Keratinocyte (primary cell): ENCODE results near the gene ARID3A. TPM values are rescaled to one million over a fixed set of nuclear protein-coding genes. Genes with fewer than 3 reads are reported as not detected.
A peak's percentile ranks its signal among the peaks of the same experiment; 100 is the strongest.

ENCODE experiments used
- DNase-seq: peaks from one replicate; pipeline ENCODE4 v3.0.0-alpha.2; 2011; ENCODE audit warnings: low read depth, missing footprints, low spot score
- FAIRE-seq: peaks from 2 replicates; lab custom pipeline; 2011; peaks lifted over from hg19 to GRCh38; lab: Jason Lieb, UNC
- H2AFZ ChIP-seq: 2 replicates; pipeline ENCODE4 v1.6.0; 2012; ENCODE audit warnings: low read length, control low read depth, inconsistent platforms; ENCODE audit not compliant: control insufficient read depth
- H3K27ac ChIP-seq: 2 replicates; pipeline ENCODE4 v1.5.1; 2011; ENCODE audit warnings: low read length; ENCODE audit not compliant: control insufficient read depth, insufficient read depth
- H3K27me3 ChIP-seq: 3 replicates; pipeline ENCODE4 v1.6.0; 2011; ENCODE audit warnings: low read length; ENCODE audit not compliant: control insufficient read depth, insufficient read depth; ENCODE audit errors: extremely low read depth
- H3K36me3 ChIP-seq, 2 experiments: 2 replicates in 1 of 2; 3 replicates in 1 of 2; pipeline ENCODE4 v1.5.1; 2011; ENCODE audit warnings: low read length in 2 of 2, mild to moderate bottlenecking in 1 of 2; ENCODE audit not compliant: control insufficient read depth in 2 of 2, insufficient read depth in 2 of 2; ENCODE audit errors: extremely low read depth in 1 of 2
- H3K4me1 ChIP-seq: 3 replicates; pipeline ENCODE4 v1.5.1; 2011; ENCODE audit warnings: low read length; ENCODE audit not compliant: control insufficient read depth, insufficient read depth; ENCODE audit errors: extremely low read depth
- H3K4me2 ChIP-seq: 3 replicates; pipeline ENCODE4 v1.6.0; 2011; ENCODE audit warnings: low read depth, low read length; ENCODE audit not compliant: control insufficient read depth, insufficient read depth; ENCODE audit errors: extremely low read depth
- H3K4me3 ChIP-seq, 3 experiments: fragments of 200-600 bp in 1 of 3; sonication (generic) in 1 of 3; 2 replicates in 2 of 3; 3 replicates in 1 of 3; pipeline ENCODE4 v1.5.1; 2011 to 2016; ENCODE audit warnings: low read length in 3 of 3, mild to moderate bottlenecking in 3 of 3, control low read depth in 2 of 3, inconsistent platforms in 1 of 3, low read depth in 1 of 3, mixed read lengths in 1 of 3, mixed run types in 1 of 3, moderate library complexity in 1 of 3; ENCODE audit not compliant: control insufficient read depth in 2 of 3, insufficient read depth in 2 of 3; ENCODE audit errors: extremely low read depth in 1 of 3
- H3K79me2 ChIP-seq: 2 replicates; pipeline ENCODE4 v1.6.0; 2012; ENCODE audit warnings: low read length; ENCODE audit not compliant: control insufficient read depth, insufficient read depth
- H3K9ac ChIP-seq: 3 replicates; pipeline ENCODE4 v1.6.0; 2011; ENCODE audit warnings: low read length; ENCODE audit not compliant: control insufficient read depth, insufficient read depth; ENCODE audit errors: extremely low read depth
- H3K9me1 ChIP-seq: 3 replicates; pipeline ENCODE4 v1.6.0; 2011; ENCODE audit warnings: low read length; ENCODE audit not compliant: control insufficient read depth, insufficient read depth; ENCODE audit errors: extremely low read depth
- H3K9me3 ChIP-seq: 2 replicates; pipeline ENCODE4 v1.5.1; 2012; ENCODE audit warnings: low read depth, low read length; ENCODE audit not compliant: control insufficient read depth
- H4K20me1 ChIP-seq: 3 replicates; pipeline ENCODE4 v1.6.0; 2011; ENCODE audit warnings: low read length; ENCODE audit not compliant: control insufficient read depth, insufficient read depth; ENCODE audit errors: extremely low read depth
- EZH2 ChIP-seq: IDR thresholded peaks from one replicate; pipeline ENCODE4 v1.6.1; 2012; ENCODE audit warnings: inconsistent platforms, mild to moderate bottlenecking, low read length, moderate library complexity
- dilution Hi-C: fragments of 300-500 bp; cut with MboI; formaldehyde crosslinking; loops from one replicate; pipeline ENCODE4 v1.7.0; 2020; ENCODE audit warnings: low sequenced_read_pairs; ENCODE audit not compliant: extremely low pct_ligation_motif_present
- polyA plus RNA-seq, 5 experiments: library from polyadenylated mRNA; depleted of rRNA in 3 of 5; stranded (reverse) in 3 of 5; stranded (forward) in 1 of 5; unstranded in 1 of 5; fragments of >200 nt; gene quantifications; 1 replicate in 1 of 5; 2 replicates in 3 of 5; 3 replicates in 1 of 5; pipeline versions ENCODE4 v1.2.1 to v1.2.3, GENCODE V29; 2011 to 2012; ENCODE audit warnings: missing spikeins in 2 of 5, low read depth in 1 of 5, low replicate concordance in 1 of 5
- TF ChIP-seq, protein P1 (sequence below), 3 experiments: IDR thresholded peaks in 1 of 3; conservative IDR thresholded peaks in 1 of 3; optimal IDR thresholded peaks in 1 of 3; 2 replicates in 2 of 3; 3 replicates in 1 of 3; pipeline versions ENCODE3 to v1.5.1; 2011; ENCODE audit warnings: low read length in 3 of 3, mild to moderate bottlenecking in 3 of 3, moderate library complexity in 2 of 3, control low read depth in 1 of 3, inconsistent platforms in 1 of 3; ENCODE audit not compliant: insufficient read depth in 2 of 3; ENCODE audit errors: extremely low read depth in 1 of 3

Gene ARID3A
- polyA plus RNA-seq, 1 donor (not counting 4 experiments of a cell fraction or from before 2014, with no cell fraction given) = 2.6 TPM

DNA sequence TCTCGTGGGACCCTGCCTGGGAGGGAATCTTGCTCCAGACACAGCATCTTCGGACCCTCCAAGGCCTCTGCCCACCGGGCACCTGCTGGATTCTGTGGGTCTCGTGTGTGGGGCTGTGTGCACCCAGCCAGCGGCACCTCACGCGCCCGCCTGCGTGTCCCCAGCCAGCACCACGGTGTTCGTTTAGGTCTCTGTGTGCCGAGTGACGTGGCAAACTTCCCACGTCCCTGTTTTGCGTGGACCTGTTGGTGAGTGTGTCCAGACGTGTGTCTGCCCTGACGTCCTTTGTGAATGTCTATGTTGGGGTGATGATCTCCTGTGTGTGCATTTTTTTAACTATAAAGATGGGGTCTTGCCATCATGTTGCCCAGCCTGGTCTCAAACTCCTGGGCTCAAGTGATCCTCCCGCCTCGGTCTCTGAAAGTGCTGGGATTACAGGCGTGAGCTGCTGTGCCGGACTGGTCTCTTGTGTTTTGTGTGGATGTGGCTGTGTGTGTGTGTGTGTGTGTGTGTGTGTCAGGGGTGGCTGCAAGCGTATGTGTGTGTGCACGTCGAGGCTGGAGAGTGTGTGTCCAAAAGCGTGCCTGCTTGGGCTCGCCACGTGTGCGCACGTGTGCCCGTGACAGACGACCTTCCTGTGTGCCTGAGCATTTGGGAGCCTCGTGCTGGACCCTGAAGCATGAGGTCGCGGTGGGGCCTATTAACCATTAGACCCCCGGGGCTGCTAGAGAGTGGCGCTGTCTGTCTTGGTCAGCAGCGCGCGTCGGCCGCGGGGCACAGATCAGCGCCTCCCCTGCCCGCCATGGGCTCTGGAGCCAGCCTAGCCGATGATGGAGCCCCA is 15.7 kb downstream of the ARID3A start:
- H3K27ac ChIP-seq = no peak overlapping the region
- no peaks in the 10 kb centered on the region for H3K79me2 ChIP-seq
- H3K4me3 ChIP-seq = peak overlapping the region; percentile 6 to 30 (median 23)
- no peaks in the 10 kb centered on the region for H3K9me3 ChIP-seq
- DNase-seq (no peak), FAIRE-seq (no peak)
- H3K9me1 ChIP-seq = peaks cover 2% of the 10 kb centered on the region
- TF ChIP-seq, protein P1, sequence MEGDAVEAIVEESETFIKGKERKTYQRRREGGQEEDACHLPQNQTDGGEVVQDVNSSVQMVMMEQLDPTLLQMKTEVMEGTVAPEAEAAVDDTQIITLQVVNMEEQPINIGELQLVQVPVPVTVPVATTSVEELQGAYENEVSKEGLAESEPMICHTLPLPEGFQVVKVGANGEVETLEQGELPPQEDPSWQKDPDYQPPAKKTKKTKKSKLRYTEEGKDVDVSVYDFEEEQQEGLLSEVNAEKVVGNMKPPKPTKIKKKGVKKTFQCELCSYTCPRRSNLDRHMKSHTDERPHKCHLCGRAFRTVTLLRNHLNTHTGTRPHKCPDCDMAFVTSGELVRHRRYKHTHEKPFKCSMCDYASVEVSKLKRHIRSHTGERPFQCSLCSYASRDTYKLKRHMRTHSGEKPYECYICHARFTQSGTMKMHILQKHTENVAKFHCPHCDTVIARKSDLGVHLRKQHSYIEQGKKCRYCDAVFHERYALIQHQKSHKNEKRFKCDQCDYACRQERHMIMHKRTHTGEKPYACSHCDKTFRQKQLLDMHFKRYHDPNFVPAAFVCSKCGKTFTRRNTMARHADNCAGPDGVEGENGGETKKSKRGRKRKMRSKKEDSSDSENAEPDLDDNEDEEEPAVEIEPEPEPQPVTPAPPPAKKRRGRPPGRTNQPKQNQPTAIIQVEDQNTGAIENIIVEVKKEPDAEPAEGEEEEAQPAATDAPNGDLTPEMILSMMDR (optimal IDR thresholded peaks at IDR 0.05 in 1 of 3, IDR thresholded peaks at IDR 0.05 in 1 of 3, conservative IDR thresholded peaks at IDR 0.05 in 1 of 3; ENCODE audit: extremely low read depth in 1 of 3, insufficient read depth in 2 of 3, low read length in 3 of 3) = no peak
- no peak for TF ChIP-seq EZH2
- peaks cover 6% of the 10 kb centered on the region for H4K20me1 ChIP-seq
- dilution Hi-C loops = no loop called here
- H2AFZ ChIP-seq = no peak overlapping the region
- peaks cover 6% of the 10 kb centered on the region for H3K27me3 ChIP-seq
- H3K4me2 ChIP-seq = peak overlapping the region; percentile 76
- peak overlapping the region; percentile 18 for H3K9ac ChIP-seq
- H3K4me1 ChIP-seq = peaks cover 15% of the 10 kb centered on the region
- H3K36me3 ChIP-seq = peaks cover 0 to 4% of the 10 kb centered on the region in 2 experiments

DNA sequence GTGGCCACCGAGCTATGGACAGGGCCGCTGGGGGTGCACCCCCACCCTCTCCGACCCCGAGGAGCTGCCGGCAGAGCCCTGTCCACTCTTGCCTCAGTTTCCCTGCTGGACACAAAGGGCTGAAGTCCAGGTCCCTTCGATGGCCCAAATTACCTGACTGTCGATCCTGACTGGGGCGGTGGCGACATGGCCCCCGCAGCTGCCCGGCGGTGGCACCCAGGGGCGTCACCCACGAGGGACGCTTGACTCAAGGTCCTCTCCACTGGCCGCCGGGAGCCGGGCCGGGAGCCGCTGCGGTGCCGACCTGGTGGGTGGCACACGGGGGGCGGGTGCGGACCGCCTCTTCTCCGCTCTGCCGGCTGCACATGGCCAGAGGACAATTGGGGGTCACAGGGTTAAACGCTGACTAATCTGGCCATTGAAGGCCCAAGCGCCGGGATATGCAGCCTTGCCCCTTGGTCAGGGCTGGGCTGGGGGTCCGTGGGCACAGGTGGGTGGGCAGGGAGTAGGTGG is 16.4 kb downstream of the ARID3A start:
- no peak overlapping the region for H2AFZ ChIP-seq
- dilution Hi-C loops = no loop called here

More for the DNA sequence above, 16.4 kb downstream of the ARID3A start:
- Histone ChIP-seq H4K20me1 (peaks cover 6% of the 10 kb centered on the region), H3K79me2 (no peaks in the 10 kb centered on the region), H3K9ac (no peak overlapping the region), H3K36me3 (peaks cover 0 to 4% of the 10 kb centered on the region in 2 experiments), H3K4me1 (peaks cover 15% of the 10 kb centered on the region), H3K4me2 (no peak overlapping the region), H3K9me1 (peaks cover 2% of the 10 kb centered on the region), H3K27ac (no peak overlapping the region), H3K27me3 (peaks cover 6% of the 10 kb centered on the region), H3K4me3 (no peak overlapping the region), H3K9me3 (no peaks in the 10 kb centered on the region)
- FAIRE-seq (no peak), DNase-seq (no peak)
- TF ChIP-seq, protein P1 (optimal IDR thresholded peaks at IDR 0.05 in 1 of 3, IDR thresholded peaks at IDR 0.05 in 1 of 3, conservative IDR thresholded peaks at IDR 0.05 in 1 of 3; ENCODE audit: extremely low read depth in 1 of 3, insufficient read depth in 2 of 3, low read length in 3 of 3) = no peak
- no peak for TF ChIP-seq EZH2
